ENCODE data around the gene GADD45GIP1.
A peak's percentile ranks its signal among the peaks of the same experiment; 100 is the strongest.
"Not testable (repeated sequence)": the region's sequence is repeated elsewhere in the genome, so short reads cannot be mapped to it uniquely, and the experiment has no call there.

Gene GADD45GIP1

DNA sequence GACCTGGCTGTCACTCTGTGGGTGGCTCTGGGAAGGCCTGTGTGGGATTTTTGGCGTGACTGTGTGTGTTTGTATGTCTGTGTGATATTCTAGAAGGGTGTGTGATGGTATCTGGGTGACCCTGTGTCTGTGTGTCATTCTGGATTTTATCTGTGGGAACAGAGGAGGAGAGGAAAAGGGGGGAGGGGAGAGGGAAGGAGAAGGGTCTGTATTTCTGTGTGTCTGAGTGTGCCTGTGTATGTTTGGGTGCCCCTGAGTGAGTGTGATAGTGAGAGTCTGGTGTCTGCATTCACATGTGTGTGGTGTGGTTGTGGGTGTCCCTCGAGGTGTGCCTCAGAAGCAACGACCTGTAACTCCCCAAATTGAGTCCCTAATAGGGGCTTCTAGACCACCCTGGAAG lies 30.2 kb upstream of the GADD45GIP1 start:
- no peak for DNase-seq

DNA sequence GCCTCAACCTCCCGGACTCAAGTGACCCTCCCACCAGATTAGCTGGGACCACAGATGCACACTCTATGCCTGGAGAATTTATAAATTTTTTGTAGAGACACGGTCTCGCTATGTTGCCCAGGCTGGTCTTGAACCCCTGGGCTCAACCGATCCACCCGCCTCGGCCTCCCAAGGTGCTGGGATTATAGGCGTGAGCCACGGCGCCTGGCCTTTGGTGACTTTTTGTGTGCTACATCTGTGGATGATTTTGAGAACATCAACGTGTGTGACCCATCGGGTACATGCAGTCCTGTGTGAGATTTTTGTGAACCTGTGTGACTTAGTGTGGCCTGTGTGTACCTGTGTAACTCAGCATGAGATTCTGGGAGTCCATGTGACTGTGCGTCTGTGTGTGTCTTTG lies 29.7 kb upstream of the GADD45GIP1 start:
- no peak for DNase-seq

- no peak for DNase-seq
These were observed 28.2 kb upstream of the GADD45GIP1 start for GRCh38 chr19:12985049-12985776.

DNA sequence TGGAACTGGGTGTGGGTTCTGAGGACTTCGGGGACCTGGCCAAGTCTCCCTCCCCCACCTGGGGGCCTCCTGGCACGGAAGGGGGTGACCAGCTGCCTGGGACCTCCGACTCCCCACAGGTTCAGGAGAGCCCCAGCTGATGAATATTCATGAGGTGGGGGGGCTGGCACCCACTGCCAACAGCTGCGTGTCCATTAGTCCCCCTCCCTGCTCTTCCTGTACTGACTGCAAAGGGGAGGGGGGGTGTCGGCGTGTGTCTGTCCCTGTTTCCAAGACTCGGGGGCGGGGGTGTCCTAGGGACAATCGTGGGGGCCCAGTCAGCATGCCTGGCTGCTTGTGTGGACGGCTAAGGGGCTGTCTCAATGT lies 27.6 kb upstream of the GADD45GIP1 start:
- DNase-seq, result no peak

DNA sequence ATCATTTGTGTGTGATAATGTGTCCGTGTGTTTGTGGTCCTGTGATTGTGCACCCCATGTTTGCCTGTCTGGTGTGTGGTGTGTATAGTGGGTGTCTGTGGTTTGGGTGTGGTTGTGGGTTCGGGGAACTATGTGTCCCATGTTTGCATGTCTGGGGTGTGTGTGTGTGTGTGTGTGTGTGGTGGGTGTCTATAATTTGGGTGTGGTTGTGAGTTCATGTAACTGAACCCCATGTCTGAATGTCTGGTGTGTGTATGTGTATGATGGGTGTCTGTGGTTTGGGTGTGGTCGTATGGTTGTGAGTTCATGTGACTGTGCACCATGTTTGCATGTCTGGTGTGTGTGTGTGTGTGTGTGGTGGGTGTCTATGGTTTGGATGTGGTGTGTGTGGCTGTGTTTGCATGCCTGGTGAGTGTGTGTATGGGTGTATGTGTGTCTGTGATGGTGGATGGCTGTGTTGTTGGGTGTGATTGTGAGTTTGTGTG lies 27.2 kb upstream of the GADD45GIP1 start:
- DNase-seq, result no peak

DNA sequence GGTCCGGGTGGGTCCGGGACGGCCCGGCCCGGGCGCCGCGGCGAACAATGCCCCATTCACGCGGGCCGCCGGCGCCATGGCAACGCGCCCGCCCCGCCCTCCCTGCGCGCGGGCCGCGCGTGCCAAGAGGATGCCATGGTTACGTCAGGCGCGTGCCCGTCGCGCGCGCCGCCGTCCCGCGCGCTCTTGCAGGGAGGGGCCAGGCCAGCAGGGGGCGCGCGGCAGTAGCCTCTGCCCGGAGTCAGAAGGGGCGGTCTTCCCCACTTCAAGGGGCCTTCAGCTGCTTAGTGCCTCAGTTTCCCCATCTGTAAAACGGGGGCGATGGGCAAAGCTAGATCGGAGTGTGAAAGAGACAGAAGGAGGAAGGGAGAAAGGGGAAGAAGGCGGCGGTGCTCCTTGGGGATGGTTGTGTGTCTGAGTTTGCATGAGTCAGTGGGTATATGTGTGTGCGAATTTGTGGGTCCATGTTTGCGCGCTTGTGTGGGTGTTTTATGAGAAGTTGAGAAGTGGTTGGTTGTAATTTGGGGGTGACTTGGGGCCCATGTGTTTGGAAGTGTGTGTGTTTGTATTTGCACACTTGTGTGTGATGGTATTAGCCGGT lies 26.6 kb upstream of the GADD45GIP1 start:
- DNase-seq, result peak; percentile 74

- no peak for DNase-seq
These were observed 26.1 kb upstream of the GADD45GIP1 start for GRCh38 chr19:12983091-12983490.

GRCh38 chr19:12982648-12983047 lies 25.6 kb upstream of the GADD45GIP1 start:
- DNase-seq, result no peak

DNA sequence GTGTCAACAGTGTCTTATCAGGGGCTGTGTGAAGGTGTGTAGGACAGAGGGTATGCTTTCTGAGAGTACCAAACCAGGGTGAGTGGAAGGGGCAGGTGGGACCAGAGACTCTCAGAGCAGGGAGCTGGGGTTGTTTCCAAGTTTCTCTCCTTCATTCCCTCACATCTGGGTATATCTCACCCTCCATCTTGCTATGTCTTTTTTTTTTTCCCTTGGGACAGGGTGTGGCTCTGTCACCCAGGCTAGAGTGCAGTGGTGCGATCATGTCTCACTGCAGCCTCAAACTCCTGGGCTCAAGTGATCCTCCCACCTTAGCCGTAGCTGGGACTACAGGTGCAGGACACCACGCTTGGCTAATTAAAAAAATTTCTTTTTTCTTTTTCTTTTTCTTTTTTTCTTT lies 23.0 kb upstream of the GADD45GIP1 start:
- no peak for DNase-seq

- DNase-seq, result not testable (repeated sequence)
These were observed 19.1 kb upstream of the GADD45GIP1 start for GRCh38 chr19:12976109-12976508.

- no peak for DNase-seq
These were observed 18.3 kb upstream of the GADD45GIP1 start for GRCh38 chr19:12975221-12975741.

DNA sequence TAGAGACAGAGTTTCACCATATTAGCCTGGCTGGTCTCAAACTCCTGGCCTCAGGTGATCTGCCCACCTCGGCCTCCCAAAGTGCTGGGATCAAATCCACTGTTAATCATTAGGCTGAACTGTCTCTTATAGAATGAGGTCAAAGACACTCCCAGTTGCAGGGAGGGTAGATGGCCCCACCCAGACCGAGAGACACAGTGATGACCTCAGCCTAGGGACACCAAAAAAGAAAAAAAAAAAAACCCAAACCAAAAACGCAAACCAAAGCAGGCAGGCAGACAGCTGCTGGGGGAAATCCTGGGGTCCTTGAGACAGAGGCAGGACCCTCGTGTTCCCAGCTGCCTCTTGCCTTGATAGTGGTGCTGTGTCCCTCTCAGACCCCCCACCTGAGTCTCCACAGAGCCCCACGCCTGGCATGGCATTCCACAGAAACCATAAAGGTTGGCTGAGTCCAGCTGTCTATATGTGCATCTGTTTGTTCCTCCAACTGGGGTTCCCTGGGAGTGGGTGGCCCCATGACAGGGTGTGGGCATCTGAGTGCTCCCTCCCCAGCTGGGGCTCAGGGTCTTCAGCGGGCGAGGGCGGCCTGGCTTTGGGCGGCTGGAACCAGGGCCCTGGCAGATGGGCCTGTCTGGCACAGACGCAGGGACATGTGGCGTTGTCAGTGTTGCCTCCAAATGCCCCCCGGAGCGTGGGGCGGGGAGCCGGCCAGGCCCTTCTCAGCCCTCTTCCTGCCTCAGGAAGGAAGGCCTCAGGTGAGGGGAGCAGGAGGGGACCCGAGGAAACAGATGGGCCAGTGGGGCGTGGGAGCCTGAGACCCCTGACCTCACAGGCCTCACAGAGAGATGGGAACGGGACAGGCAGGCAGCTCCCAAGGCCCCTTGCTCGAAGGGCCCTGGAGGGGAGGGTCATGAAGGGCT lies 17.5 kb upstream of the GADD45GIP1 start:
- no peak for DNase-seq

DNA sequence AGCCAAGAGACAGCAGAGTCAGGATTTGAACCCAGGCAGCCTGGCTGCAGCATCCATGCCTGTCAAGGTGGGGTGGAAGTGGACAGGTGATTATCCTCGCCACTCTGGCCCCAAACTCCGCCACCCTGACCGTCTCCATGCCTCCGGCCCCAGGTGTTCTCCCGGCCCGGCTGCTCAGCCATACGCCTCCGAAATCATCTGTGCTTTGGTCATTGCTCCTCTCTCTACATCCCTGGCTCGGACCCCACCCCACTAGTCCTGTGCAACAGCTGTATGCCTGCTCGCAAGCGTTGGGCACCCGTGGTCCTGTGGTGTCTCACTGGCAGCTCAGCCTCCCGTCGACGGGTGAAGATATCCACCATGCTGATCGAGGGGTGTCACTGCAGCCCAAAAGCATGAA lies 16.2 kb upstream of the GADD45GIP1 start:
- no peak for DNase-seq

DNA sequence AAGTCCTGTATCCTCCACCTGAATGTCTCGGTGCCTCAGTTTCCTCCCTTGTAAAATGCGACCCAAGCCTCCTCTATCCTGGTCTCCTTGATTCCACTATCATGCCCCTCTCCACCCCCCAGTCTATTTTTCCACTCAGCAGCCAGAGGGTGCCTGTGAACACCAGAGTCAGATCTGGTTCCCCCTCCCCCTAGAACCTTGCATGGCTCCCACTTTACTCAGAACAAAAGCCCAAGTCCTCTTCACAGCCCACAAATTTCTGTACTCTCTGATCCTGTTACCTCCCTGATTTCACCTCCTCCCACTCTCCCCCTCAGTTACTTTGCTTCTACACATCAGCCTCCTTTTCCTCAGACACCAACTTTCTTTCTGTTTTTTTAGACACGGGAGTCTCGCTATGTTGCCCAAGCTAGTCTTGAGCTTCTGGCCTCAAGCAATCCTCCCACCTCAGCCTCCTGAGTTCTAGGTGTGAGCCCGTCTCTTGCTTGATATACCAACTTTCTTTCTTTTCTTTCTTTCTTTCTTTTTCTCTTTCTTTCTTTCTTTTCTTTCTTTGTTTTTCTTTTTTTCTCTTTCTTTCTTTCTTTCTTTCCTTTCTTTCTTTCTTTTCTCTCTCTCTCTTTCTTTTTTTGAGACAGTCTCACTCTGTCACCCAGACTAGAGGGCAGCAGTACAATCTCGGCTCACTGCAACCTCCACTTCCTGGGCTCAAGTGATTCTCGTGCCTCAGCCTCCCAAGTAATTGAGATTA lies 13.2 kb upstream of the GADD45GIP1 start:
- DNase-seq, result no peak

- DNase-seq, result no peak
These were observed 12.4 kb upstream of the GADD45GIP1 start, which contains the start of gene DAND5 for GRCh38 chr19:12969292-12969988. DAND5 (plus strand) TSS chr19:12969576; CDS start chr19:12969661, 85 bp downstream.

DNA sequence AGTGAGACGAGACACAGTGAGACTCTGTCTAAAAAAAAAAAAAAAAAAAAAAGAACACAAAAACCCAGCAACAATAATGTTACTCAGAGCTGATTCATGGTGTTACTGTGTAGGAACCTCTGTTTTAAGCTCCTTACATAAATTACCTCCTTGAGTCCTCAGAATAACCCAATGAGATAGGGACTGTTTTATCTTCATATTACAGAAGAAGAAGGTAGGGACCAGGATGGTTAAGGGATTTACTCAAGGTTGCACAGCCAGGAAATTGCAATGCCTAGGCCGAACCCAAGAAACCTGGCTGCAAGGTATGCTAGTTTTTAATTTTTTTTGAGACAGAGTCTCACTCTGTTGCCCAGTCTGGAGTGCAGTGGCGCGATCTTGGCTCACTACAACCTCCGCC lies 10.9 kb upstream of the GADD45GIP1 start:
- no peak for DNase-seq

DNA sequence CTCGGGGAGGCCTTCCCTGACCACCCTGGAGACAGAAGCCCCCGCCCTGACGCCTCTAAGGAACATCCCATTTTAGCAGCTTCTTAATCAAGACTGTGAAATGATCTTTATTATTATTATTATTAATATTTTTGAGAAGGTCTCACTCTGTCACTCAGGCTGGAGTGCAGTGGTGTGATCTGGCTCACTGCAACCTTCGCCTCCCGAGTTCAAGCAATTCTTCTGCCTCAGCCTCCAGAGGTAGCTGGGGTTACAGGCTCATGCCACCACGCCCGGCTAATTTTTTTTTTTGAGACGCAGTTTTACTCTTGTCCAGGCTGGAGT lies 8.8 kb upstream of the GADD45GIP1 start:
- no peak for DNase-seq

DNA sequence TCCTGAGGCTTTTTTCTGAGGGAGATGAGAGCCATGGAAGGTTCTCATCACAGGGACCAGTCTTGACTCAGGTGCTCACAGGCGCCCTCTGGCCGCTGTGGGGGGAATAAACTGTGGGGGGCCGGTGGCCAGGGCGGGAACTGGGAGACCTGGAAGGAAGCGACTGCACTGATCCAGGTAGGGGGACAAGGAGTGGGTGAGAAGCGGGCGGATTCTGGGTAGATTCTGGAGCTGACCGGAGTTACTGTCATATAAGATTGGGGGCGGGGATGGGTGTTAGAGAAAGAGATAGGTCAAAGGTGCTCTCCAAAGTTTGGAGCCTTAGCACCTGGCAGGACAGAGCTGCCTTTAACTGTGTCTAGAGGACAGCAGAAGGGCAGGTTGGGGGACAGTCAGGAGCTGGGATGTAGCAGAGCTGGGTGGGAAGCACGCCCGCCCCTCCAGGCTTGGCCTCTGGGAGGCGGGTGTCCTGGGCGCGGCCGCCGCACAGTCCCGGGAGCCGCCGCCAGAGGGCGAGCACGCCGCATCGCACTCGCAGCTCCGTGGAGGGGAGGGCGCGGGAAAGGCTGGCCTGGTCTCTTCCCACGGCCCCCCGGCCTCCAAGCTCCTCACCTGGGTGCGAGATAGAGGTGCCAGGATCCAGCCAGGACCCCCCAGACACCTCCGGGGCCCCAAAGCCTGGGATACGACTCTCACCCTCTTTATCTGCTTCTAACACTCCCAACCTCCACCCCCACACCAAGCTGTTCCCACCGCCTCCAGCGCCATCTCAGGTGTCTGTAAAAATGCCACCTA lies 8.2 kb upstream of the GADD45GIP1 start:
- DNase-seq, result peak; percentile 90

- no peak for DNase-seq
These were observed 2.5 kb upstream of the GADD45GIP1 start for GRCh38 chr19:12959481-12959880.

DNA sequence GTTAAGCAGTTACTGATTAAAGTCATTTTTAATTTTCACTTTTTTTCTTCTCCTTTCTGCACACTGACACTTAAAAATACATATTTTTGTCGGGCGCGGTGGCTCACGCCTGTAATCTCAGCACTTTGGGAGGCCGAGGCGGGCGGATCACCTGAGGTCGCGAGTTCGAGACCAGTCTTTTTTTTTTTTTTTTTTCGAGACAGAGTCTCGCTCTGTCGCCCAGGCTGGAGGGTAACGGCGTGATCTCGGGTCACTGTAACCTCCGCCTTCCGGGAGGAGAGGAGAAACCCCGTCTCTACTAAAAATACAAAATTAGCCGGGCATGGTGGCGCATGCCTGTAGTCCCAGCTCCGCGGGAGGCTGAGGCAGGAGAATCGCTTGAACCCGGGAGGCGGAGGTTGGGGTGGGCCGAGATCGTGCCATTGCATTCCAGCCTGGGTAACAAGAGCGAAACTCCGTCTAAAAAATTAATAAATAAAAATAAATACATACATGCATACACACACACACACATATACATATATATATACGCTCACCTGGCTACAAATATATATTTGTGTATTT lies 448 bp upstream of the GADD45GIP1 start:
- DNase-seq, result not testable (repeated sequence)

DNA sequence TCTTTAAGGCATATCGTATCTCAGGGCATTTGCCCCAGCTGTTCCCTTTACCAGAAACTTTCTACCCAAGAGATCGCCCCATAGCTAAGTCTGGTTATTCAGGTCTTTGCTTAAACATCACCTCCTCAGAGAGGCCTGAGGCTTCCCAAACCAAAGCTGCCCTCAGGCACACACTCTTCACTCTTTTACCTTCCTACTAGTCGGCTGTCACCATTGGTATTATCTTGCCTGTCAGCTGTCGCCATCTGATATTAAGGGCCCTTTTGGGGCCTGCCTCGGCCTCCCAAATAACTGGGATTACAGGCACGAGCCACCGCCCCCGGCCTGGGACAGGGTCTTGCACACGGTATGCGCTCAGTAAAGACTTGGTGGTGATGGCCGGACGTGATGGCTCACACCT lies 1.0 kb downstream of the GADD45GIP1 start:
- DNase-seq, result no peak

All from activated CD4-positive, alpha-beta T cell treated with anti-CD3 and anti-CD28 coated beads, Interleukin-2, amount 50 U/mL, for 16 hours (primary cell).